NCI-H345 (cell line): ENCODE results near the gene DPAGT1.
A peak's percentile ranks its signal among the peaks of the same experiment; 100 is the strongest.
"Not testable (repeated sequence)": the region's sequence is repeated elsewhere in the genome, so short reads cannot be mapped to it uniquely, and the experiment has no call there.

ENCODE experiments used
- DNase-seq: peaks from one replicate; lab custom pipeline; 2025; lab: John Stamatoyannopoulos, UW

DPAGT1 gene

GRCh38 chr11:119101759-119102423 is at the start of gene DPAGT1:
DPAGT1 (minus strand) TSS chr11:119101853; CDS start chr11:119101655, 198 bp downstream.
- peak; percentile 97 for DNase-seq

GRCh38 chr11:119149786-119150275 is 48.2 kb upstream of the DPAGT1 start:
- no peak for DNase-seq

GRCh38 chr11:119149018-119149785 is 47.5 kb upstream of the DPAGT1 start, which contains the start of gene ABCG4:
ABCG4 (plus strand) TSS chr11:119149052; CDS start chr11:119149966, 914 bp downstream.
- peak; percentile 25 for DNase-seq

- DNase-seq, result no peak
Measured at GRCh38 chr11:119148720-119149017, 47.0 kb upstream of the DPAGT1 start.

- no peak for DNase-seq
Measured at GRCh38 chr11:119147604-119148333, 46.1 kb upstream of the DPAGT1 start.

- no peak for DNase-seq
Measured at GRCh38 chr11:119145551-119145950, 43.9 kb upstream of the DPAGT1 start.

GRCh38 chr11:119144825-119145486 is 43.3 kb upstream of the DPAGT1 start:
- peak; percentile 43 for DNase-seq

GRCh38 chr11:119139276-119139675 is 37.6 kb upstream of the DPAGT1 start:
- DNase-seq, result not testable (repeated sequence)

GRCh38 chr11:119134389-119134978 is 32.8 kb upstream of the DPAGT1 start:
- DNase-seq, result no peak

- no peak for DNase-seq
Measured at GRCh38 chr11:119130662-119131061, 29.0 kb upstream of the DPAGT1 start.

- DNase-seq, result no peak
Measured at GRCh38 chr11:119126675-119127268, 25.1 kb upstream of the DPAGT1 start.

GRCh38 chr11:119125821-119126220 is 24.2 kb upstream of the DPAGT1 start:
- DNase-seq, result no peak

GRCh38 chr11:119121811-119122124 is 20.1 kb upstream of the DPAGT1 start:
- DNase-seq, result no peak

- peak; percentile 99 for DNase-seq
Measured at GRCh38 chr11:119121008-119121810, 19.6 kb upstream of the DPAGT1 start, which contains the start of gene HINFP. HINFP (plus strand) TSS chr11:119121580; CDS start chr11:119126945, 5,365 bp downstream.

- no peak for DNase-seq
Measured at GRCh38 chr11:119120639-119121007, 19.0 kb upstream of the DPAGT1 start.

GRCh38 chr11:119118946-119119345 is 17.3 kb upstream of the DPAGT1 start:
- DNase-seq, result no peak

- no peak for DNase-seq
Measured at GRCh38 chr11:119118227-119118626, 16.6 kb upstream of the DPAGT1 start.

GRCh38 chr11:119117004-119117706 is 15.5 kb upstream of the DPAGT1 start:
- DNase-seq, result no peak

- DNase-seq, result no peak
Measured at GRCh38 chr11:119116601-119117000, 14.9 kb upstream of the DPAGT1 start.

GRCh38 chr11:119116235-119116594 is 14.6 kb upstream of the DPAGT1 start:
- no peak for DNase-seq
